Stimulated activated CD8-positive, alpha-beta memory T cell treated with anti-CD3 and anti-CD28 coated beads, Interleukin-15, amount 100 ng/mL, for 24 hours (primary cell): Measurements from ENCODE around the gene MMP15.

ENCODE experiments used
- DNase-seq: peaks from one replicate; pipeline ENCODE4 v3.0.0-alpha.2; 2020; ENCODE audit warnings: low read depth

MMP15 gene

DNA sequence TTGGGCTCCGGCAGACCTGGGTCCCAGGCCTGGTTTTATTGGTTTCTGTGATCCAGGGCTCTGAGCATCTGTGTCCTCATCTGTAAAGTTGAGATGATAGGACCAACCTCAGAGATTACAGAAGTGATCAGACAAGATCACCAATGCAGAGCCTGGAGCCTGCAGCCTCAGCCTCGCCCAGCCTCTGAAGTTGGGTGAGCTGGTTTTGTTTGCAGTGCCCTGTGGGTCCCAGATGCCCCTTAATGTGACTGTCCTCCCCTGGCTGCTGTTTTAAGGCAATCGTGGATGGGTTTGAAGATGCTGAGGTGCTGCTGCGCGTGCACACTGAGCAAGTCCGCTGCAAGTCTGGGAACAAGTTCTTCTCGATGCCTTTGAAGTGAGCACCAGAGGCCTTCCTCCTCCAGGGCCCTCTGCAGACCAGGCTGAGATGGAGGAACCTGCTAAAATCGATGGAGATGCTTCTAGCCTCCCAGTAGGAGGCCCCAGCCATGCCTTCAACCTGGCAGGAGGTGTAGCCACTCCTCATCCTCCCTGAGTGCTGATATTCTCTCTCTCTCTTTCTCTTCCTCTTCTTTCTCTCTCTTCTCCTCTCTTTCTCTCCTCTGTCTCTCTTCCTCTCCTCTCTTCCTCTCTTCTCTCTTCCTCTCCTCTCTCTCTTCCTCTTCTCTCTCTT is 5.6 kb upstream of the MMP15 start:
- no peak for DNase-seq

DNA sequence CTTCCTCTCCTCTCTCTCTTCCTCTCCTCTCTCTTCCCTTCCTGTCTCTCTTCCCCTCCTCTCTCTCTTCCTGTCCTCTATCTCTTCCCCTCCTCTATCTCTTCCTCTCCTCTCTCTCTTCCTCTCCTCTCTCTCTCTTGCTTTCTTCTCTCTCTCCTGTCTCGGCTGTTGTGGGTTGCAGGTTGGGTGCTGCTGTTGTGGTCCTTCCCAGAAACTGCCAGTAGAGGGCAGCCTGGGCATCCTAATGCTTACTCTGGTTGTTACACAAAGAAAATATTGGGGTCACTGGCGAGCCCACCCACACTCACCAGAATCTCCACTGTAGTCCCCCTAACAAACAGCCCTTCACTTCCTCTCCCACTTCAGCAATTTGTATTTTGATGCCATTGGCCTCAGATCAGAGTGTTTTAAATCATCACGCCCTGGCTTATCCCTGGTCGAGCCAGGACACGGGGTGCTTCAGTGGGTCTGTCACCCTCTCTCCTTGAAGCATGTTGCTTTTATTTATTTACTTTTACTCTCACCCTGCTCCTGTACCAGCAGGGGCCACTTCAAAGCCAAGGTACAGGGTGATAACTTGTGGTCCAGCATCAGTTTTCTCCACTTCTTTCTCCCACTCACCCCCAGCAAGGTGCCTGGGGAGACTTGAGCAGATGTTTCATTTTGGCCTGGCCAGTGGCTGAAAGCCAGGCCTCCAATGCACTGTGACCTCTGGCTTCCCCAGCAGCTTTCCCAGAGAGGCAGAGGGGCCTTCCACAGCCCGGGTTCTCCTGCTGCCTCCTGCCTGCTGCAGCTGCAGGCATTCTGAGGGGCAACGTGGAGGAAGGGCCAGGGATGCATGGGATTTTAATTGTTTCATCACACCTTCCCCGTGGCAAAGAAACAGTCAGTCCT is 4.7 kb upstream of the MMP15 start:
- no peak for DNase-seq

DNA sequence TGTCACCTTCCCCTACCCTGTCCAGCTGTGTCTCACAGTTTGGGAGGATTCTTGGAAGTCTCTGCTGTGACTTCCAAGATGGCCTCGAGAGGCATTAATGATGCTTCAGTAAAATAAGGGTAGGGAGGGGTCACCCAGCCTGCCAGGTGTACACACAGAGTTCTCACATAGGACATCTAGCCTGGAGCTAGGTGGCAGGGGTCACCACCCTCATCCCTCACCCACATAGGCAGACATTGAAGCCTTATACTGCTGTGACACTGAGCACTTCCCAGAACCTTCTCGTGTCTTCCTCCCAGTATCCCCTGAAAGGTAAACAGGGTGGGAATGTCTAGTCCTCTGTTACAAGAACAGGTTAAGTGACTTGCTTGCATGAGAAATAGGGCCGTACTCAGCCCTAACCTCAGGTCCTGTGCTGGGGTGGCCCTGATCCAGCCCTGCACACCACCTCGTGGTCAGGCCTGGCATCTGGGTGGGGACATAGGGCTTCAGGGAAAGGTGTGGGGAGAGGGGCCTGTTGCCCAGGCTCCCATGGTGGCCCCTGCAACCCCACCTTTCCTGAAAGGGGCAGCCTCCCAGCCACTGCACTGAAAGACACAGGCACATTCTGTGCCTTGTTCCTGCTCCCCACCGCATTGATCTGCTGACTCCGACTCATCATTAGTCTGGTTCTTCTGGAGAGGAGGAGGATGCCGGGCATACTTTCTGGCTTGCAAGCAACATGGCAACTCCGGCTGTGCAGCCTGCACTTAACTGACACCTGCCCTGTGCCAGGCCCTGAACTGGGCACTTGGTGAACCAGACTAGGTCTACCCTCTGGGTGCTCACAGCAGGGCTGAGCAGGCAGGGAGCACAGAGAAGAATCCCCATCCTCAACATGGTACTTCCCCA is 3.6 kb upstream of the MMP15 start:
- DNase-seq, result no peak

DNA sequence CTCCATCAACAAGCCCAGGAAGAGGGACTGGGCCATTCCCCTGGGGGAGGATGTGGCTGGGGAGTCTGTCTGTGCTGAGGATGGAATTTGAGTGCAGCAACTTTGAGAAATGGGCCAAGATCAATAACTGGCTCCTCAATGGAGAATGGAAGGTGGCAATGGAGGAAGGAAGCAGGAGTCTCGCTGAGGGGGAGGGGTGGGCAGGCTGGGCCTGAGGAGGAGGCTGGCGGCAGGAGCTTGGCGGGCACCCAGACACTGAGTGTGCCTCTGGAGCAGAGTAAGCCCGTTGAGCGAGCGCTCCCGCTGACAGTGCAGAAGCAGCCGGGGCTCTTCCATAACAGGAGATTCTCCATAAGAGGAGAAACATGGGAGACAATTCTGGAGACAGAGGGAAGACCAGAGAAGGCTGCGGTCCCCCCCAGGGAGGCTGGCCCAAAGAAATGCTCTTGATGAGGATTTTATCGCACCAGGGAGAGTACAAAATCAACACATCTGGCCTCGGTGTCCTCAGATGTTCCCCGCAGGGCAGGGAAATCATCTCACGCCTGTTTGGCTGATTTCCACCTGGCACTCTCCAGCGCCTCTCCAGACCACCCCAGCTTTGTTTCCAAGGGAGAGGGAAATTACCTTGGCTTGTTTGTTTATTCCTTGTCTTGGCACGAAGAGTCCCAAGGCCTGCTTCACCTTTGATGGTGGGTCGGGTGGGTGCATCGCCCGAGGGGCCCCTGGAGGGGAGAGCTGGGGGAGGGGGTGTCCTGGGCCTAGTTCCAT is 2.8 kb upstream of the MMP15 start:
- no peak for DNase-seq

DNA sequence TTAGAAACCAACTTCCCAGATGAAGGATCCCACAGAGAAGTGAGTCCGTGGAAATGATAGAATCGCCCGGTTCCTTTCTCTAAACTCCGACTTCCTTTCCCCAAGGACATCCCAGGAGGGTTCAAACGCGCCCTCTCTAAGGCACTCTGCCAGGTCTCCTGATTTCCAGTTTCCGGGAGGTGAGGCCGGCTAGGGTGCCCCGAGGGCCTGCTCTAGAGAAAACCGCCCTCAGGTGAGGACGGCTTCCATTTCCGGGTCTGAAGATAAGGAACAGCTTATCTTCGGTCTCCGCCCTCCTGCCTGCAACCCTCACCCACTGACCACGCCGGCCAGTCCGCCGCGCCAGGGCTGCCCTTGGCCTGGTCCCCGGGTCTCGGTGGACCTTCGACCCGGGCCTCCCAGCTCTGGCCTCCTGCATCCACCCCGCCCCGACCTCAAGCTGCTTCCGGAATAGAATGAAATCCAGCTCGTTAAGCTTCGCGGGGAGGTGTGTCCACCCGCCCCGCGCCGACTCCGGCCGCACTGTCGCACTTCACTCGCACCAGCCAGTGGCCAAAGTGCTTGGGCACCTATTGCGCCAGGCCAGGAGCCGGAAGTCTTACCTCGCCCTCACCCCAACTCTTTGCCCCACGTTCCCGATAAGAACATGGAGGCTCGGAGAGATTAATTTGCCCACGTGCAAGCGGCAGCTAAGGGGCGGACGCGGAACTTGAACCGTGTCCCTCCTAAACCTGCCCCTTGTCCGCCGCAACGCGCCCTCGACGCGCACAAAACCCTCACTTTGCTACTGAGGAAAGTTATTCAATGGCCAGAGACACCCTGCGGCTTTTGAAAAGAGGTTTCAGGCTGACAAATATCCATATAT is 836 bp upstream of the MMP15 start:
- DNase-seq, result no peak

DNA sequence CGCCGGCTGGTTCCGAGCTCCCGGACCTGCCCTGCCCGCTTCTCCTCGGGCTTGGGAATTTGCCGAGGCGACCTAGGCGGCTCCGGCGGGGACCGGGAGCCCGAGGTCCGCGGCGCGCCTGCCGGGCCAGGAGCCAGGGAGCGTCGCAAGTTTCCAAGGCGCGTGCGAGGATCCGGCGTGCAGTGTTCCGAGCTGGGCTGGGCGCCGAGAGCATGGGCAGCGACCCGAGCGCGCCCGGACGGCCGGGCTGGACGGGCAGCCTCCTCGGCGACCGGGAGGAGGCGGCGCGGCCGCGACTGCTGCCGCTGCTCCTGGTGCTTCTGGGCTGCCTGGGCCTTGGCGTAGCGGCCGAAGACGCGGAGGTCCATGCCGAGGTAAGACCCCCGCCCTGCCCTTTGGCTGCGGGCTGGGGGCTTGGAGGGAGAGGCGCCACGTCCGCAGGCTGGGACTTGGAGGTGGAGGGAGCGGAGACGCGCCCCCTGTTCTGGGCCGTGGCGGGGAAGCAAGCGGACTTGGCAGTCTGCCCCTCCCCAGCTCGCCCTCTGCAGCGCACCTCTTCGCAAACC is 668 bp downstream of the MMP15 start:
- no peak for DNase-seq

DNA sequence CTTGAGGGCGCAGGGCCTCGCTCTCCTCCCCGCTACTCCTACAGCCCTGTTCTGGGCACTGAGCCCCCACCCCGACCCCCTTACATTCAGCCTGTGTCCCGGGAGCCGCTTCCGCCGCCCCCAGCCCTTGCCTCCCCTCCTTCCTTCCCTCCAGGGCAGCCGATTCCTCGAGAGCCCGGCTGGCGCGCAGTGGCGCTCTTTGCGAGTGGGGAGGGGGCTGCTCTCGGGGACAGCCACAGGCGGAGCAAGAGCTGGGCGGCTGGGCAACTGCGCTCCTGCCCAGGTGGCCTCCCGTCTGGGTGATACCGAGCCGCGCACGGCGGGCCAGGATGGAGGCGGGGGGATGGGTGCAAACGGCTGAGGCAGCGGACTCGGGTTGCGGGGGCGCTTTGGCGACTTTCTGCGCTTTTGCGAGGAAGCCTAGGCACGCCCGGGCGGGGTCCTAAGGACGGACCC is 1.2 kb downstream of the MMP15 start:
- no peak for DNase-seq

DNA sequence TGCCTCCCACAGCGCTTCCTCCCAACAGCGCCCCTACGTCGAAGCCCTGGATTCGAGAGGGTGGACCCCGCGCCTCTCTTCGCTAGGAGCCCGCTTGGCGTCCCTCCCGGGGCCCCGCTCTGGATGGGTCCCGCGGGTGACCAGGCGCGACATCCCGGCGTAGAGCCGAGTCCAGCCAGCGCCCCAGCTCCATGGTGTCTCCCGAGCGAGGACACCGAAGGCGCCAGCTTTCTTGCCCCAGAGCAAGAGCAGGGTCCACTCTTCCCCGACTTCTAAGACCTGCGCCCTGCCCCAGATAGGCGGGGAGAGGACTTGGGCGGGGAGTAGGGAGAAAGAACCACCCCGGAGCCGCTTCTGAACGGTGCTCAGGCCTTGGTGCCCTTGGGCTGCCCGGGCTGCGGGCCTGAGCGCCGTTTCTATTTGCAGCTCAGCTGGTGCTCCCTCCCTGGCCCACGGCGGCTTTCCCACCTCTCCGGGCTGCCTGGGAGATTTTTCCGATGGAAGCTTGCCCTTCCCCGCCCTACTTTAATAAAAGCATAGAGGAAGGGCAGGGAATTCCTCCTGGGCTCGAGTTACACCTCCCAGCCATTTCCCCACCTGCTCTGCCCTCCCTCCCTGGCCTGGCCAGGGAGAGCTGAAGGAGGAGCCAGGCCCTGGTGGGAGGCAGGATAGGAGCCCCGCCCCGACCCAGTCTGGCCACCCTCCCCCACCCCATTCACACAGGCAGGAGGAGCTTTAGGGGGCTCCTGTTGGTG is 1.8 kb downstream of the MMP15 start:
- no peak for DNase-seq

DNA sequence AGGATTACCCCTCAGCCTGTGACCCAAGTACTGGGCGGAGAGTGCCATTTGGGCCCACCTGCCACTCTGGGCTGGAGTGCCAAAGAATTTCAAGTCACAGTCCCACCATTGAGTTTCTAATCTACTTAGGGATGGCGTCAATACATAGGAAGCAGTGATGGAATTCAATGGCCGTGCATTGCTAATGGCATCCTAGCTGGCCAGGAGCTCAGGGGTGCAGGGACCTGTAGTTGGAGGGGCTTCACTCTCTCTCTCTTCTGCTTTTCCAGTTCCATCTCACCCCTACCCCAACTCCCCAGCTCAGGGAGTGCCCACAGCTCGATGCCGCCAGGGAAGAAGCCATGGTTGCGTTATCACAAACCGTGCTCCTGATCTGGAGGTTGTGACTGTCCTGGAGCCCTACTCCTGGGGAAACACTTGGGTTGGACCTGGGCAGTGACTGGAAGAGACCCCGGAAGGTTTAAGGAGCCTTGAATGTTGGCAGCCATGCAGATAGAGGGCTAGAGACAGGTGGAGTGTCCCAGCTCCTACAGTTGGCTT is 2.4 kb downstream of the MMP15 start:
- DNase-seq, result no peak

DNA sequence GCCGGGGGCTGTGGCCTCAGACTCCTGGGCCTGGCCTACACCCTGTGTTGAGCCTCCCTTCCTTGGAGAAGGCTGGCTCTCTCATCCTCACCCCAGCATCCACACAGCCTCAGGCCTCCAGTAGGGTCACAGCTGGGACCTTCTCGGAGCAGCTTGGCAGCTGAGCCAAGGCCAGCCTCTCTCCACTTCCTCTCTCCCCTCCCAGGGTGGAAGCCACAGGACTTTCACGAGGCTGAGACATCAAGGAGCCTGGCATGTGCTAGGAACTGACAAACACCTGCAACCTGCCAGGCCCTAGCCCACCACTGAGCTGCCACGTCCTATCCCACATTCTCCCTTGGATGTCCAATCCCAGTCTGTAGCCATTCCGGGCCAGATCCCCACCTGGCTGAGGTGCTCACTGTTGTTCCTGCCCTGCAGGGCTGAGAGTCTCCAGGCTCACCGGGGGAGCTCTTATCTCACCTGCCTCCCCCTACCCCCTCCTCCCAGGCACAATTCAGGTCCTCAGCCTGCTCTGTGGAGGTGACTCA is 3.1 kb downstream of the MMP15 start:
- DNase-seq, result no peak

DNA sequence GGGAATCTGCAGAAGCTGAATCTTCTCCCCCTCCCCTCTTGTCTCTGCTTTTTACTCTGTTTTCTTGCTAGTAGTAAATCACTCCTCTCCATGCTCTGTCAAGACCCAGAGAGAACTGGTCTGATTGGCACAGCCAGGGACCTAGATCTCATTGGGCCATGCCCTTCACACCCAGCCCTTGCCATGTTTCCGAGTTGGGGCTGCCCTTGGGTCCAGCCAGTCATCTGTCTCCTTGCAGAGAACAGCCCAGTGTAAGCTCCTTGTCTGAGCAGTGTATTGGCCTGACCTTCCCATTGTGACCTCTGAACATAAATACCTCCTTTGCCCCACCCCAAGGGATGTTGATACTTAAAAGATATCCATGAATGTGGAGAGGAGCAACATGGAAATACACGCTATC is 3.9 kb downstream of the MMP15 start:
- no peak for DNase-seq

DNA sequence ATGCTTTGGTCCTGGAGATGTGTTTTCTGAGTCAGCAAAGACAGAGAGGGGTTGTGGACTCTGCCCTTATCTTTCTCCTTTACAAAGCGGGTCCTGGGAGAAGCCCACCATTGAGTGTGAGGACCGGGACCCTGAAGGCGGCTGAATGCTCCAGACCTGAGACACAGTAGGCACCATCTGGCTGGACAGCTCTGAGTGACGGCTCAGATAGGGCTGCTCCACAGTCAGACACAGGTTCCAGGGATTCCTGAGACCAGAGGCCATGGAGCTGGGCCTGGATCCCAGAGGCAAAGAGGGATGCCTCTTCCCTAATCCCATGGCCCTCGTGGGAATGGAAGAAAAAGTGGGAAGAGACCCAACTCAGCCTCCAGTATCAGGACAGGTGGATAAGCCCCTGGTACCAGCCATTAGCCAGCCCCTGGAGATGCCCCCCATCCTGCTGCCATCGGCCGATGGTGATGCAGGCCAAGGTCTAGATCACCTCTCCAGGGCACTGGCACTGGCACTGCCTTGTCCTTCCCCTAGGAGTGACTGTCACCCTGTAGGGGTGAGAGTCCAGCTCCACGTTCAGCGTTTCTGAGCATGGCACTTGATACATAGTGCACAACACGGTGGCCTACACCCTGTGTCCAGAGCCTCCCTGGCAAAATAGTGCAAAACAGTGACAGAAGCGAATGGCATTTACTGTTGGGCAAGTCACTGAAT is 4.7 kb downstream of the MMP15 start:
- no peak for DNase-seq

DNA sequence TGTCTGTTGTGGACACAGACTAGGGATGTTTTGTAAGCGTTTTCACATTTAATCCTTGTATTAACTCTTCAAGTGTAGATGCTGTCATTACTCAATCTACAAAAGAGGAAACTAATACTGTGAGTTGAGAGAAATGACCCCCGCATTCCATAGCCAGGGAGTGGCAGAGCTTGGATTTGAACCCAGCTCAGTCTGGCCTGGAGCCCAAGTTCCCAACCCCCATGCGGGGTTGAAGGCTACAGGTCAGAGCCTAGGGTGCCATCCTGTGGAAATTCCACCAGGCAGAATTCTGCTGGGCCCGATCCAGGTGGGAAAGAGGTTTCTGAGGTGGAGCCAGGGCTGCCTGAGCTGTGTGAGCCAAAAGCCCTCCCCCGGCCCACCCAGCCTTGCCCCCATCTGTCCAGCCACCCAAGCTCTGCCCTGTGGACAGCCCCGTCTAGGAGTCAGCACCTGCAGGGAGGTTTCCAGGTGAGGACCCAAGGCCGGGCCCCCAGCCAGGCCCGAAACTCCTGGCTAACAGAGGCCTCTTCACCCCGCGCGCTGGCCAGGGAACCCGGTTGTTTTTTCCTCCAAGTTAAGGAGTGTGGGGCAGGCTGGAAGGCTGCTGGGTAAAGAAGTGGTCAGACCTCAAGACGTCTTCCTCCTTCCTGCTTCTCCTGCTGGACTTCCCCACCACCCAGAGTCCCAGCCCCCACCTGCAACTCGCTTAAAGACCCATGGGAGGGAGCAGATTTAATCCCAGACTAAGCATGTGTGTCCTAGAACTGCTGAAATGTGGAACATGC is 5.7 kb downstream of the MMP15 start:
- no peak for DNase-seq

DNA sequence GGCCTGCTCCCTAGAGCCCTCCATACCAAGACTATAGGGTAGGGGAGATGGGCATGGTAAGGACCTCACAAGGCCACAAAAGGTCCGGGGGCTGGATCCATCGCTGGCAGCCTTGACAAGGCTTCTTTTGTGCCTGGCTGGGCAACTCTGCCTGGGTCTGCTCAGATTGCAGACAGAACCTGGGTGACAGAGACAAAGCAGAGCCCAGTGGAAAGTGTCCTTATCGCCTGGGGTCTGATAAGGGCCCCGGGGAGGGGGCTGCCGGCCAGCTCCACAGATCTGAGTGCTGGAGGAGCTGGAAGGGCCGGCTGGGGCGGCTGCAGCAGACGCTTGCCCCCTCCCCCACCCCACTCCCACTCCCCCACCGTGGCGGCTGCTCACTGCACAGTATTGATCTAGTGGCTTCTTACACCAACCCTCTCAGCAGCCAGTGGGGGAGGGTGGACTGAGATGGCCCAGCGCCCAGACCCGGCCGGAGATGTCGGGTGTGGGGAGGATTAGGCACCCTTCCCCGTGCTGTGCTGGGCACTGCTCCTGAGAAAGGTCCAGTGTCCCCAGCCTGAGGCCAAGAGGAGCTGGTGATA is 7.2 kb downstream of the MMP15 start:
- DNase-seq, result no peak

DNA sequence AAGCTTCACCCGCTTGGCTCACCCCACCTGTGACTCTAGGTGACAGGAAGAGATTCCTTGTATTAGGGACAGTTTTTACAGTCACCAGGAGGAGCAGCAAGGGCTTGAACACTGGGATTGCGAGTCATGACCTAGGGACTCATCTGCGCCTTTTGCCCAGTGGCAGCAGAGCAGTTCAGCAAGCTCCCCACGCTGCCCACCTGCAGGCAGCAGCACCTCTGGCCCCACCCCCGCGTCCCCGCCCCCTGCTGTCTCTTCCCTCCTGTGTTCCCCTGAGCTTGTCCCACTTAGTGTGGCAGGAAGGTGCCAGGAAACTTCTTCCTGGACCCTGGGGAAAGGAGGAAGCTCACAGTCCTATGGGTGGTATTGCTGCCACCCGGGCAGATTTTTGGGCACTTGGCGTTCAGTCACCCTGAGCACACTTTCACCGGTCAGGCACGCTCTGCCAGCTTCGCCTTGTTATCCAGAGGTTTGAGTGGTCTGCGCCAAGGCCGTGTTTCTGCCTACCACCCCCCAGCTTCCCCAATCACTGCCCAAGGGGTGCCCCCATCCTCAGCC is 8.7 kb downstream of the MMP15 start:
- DNase-seq, result no peak

DNA sequence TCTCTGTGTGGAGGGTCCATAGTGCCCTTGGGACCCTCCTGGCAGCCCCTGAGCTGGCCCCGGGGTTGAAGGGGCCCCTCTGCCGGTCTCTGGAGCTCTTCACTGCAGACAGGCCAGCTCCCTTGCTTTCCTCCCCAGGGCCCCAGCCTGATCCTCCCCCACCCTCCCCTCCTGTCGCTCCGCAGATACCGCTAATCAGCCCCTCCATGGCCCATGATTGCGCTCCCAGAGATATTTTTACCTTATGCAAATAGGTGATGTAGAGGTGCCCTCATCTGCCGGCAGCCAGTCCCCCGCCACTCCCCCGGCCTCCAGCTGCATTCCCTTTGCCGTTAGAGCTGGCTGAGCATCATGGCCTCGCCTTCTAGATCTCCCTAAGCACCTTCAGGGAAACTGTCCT is 9.2 kb downstream of the MMP15 start:
- no peak for DNase-seq
